SKM-1 treated with dmso at 0.1 percent for 144 hours (cell line): ENCODE results near the gene CCDC197.

Experiments used
- DNase-seq: peaks from one replicate; lab custom pipeline; 2025; ENCODE audit not compliant: unreplicated experiment; lab: John Stamatoyannopoulos, UW

The CCDC197 gene

GRCh38 chr14:93960774-93961438, 36.2 kb upstream of the CCDC197 start:
- DNase-seq: no peak

- DNase-seq: no peak
Measured at GRCh38 chr14:93961620-93962019, 35.5 kb upstream of the CCDC197 start.

DNA sequence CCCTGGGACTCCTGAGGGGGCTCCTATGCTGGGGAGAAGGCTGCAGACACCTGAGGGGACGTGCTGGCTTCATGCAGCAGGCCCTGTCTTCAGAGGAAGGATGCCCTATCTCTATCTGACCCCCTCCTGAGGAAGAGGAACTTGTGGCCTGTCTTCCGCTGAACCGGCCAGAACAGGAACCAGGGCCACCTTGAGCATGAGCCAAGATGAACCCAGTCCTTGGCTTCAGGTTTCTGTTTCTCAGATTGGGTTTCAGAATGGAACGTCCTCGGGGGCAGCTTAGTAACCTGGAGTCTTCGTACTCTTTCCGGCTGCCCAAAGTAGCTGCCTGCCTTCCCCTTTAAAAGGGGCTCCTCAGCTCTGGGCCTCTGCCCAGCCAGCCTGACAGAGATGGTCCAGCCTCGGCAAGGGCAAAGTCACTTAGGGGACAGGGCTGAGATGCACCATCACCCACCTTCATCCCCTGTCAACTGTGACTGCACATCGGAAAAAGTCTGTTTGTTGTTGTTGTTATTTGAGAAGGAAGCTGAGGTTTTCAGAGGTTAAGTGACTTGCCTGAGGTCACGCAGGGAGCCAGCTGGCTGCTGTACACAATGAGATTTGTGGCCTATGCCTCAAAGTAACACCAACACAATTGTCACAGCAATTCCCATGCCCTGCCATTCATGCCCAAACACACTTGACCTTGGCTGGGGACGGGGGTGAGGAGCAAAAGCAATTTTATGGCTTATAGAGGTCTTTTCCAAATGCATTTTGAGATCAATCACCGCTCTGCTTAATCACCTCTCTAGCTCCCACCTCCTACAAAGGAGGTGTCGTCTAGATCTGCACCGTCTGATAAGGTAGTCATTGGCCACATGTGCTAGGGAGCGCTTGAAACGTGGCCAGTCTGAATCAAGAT, 34.1 kb upstream of the CCDC197 start:
- peak; percentile 68 for DNase-seq

DNA sequence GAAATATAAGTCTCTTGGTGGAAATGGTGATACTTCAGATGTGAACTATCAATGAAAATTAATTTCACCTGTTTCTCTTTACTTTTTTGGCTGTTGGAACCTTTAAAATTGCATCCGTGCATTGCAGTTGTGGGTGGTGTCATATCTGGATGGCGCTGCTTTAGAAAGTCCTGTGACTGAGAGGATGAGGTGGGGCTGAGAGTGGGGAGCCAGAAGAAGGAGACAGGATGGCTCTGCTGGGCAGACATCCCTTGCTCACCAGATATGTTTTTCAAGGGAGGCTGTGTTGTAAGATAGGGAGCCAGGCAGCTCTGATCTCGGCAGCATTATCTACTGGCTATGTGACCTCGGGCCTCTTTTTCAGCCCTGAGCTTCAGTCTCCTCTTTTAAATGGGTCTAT, 33.4 kb upstream of the CCDC197 start:
- DNase-seq: no peak

DNA sequence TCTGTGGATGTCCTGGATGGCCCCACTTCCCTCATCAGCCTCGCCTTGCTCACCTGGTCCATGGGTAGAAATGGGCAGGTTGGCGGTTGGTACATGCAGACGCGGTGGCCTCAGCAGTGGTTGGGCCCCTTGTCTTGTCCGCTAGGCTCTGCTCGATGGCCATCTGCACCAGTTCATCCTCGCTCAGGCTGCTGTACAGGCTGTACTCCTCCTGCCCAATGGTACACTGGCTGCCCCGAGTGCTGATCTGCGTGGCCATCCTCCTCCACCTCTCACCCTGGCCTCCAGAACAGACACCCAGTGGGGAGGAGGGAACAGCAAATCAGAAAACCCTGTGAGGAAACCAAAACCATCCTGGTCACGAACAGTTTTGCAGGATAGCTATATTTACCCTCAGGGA, 32.8 kb upstream of the CCDC197 start:
- DNase-seq: no peak

DNA sequence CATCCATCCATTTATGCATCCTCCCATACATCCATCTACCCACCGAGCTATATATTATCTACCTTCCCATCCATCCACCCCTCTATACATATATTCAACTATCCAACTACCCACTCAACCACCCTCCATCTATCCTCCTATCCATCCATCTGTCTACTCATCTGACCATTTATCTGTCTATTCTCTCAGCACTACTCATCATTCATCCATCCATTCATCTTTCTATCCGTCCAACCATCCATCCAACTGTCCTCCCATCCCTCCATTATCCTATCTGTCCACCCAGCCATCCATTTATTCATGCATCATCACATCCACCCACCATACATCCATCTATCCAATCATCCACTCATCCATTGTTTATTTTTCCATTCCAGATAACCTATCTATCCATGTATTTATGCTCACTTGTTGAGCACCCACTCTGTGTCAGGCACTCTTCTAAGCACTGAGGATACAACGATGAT, 32.2 kb upstream of the CCDC197 start:
- no peak for DNase-seq

GRCh38 chr14:93965287-93965821, 31.7 kb upstream of the CCDC197 start:
- no peak for DNase-seq

GRCh38 chr14:93965946-93966474, 31.1 kb upstream of the CCDC197 start:
- no peak for DNase-seq

DNA sequence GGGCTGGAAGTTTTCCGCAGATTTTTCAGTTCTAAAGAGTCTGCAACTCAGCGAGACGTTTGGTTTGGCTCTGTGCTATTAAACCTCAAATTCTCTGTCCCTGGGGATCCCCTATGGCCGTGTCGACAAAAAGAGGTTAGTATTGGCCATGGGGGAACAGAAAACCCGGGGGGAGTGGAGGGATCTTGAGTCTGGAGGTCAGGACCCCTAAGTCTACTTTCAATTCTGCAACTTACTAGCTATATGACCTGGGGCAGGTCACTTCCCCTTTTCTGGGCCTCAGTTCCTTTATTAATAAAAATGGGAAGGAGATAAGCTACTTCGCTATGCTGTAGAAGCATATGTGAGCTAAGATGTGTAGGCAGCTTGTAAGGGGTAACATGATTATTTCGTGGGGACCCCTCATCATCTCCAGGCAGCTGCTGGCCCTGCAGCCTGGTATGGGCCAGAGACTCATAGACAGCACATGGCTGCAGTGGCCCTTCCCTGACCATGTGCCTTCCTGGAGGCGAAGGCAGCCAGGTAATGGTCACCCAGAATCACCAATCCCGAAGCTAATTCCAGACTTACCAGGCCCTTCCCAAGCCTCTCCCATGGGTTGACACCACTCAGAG, 29.4 kb upstream of the CCDC197 start:
- peak; percentile 49 for DNase-seq

- DNase-seq: no peak
Measured at GRCh38 chr14:93969082-93969828, 27.8 kb upstream of the CCDC197 start.

- DNase-seq: no peak
Measured at GRCh38 chr14:93970585-93970964, 26.5 kb upstream of the CCDC197 start.

DNA sequence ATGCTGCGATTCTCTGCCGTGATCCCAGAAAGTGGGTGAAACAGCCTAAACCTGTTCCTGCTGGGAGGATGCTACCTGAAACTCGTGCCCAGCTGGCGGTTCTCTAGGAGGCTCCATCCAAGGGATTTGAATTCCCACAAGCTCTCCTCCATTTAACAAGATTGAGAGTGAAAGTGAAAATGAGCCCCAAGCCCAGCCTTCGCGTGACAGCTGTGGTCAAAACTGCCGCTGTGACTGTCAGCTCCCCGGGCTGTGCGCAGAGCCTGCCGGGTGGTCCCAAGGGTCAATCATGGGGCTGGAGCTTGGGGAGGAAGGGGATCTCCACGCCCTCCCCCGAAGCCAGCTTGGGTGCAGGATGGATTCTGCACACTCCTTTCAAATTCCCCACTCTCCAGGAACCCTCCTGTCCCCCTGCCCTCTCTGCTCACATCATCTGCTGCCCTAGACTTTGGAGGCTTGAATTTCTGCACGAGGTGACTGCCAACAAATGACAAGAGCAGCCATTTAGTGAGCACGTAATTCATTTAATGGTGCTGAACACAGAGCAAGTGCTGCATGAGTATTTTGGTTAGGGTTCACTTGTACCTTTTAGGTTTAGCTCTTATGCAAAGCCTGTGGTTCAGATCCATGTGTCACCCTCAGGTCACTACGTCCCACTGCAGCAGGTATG, 26.0 kb upstream of the CCDC197 start:
- DNase-seq: no peak

- no peak for DNase-seq
Measured at GRCh38 chr14:93971635-93972027, 25.5 kb upstream of the CCDC197 start.

DNA sequence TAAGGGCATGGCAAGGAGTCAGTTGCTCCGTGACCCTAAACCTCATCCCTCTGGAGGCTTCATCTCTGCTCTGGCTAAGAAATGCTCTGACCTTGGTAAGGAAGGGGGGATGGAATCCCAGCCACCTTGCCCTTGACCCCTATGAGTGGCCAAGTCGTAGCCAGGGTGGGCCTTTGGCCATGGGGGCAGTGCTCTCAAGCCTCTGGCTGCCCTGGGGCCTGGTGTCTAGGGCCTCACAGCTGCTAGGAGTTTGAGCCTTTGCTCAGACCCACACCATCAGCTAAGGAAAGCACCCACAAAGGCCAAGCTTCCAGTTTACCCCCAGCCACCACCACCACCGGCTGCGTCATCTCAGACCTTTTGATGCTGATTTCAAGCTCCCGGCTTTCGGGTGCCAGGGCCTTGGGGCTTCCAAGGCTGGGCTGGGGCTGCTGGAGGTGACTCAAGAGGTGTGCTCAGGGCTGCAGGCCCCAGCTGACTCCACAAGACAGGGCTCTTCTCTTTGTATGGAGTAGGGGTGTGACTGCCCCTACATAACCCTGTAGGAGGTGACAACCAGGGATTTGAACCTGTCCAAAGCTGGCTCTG, 24.4 kb upstream of the CCDC197 start:
- no peak for DNase-seq

GRCh38 chr14:93973607-93974006, 23.5 kb upstream of the CCDC197 start:
- no peak for DNase-seq

- DNase-seq: no peak
Measured at GRCh38 chr14:93974299-93974698, 22.8 kb upstream of the CCDC197 start.

- no peak for DNase-seq
Measured at GRCh38 chr14:93974833-93975232, 22.3 kb upstream of the CCDC197 start.

DNA sequence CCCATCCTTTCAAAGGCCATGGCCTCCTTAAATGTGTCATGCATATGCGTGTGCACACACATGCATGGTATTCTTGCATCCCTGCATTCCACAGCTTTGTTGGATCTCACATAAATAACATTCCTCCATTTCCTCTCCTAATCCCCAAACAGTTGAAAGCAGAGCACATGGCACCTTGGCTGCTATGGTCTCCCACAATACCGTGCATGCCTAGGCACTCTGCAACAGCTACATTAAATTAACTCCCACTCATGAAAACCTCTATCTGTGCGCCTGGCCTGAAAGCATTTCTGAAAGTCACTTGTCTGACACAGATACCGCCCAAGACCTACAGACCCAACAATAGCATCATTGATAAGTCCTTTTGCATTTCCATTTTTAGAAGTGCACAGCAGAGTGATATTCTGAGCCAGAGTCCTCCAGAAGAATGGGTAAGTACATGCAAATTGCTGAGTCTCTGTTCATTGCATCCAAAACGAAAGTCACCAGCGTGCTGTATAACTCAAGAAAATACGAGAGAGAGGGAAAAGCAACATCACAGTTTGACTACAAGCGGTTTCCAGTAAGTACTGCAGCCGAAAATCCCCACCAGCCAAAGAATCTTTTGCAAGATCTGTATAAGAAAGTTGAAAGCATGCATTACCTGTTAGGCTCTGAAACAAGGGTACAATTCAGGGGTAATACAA, 21.2 kb upstream of the CCDC197 start:
- no peak for DNase-seq

GRCh38 chr14:93976477-93977057, 20.5 kb upstream of the CCDC197 start, which contains the start of gene ASB2:
Gene ASB2 (minus strand): TSS chr14:93976570. CDS start chr14:93964539, 12,031 bp downstream.
- no peak for DNase-seq
